ENCODE measurements around the gene TMEM119.
"Not testable (repeated sequence)": the region's sequence is repeated elsewhere in the genome, so short reads cannot be mapped to it uniquely, and the experiment has no call there.

Gene TMEM119

GRCh38 chr12:108634341-108634751 is 36.5 kb upstream of the TMEM119 start:
- DNase-seq = peak; percentile 32

- DNase-seq = no peak
Measured at GRCh38 chr12:108633534-108634248, 35.8 kb upstream of the TMEM119 start, which contains the start of gene SELPLG. Gene SELPLG (minus strand): TSS chr12:108633894. CDS start chr12:108624307, 9,587 bp downstream.

GRCh38 chr12:108633081-108633533 is 35.2 kb upstream of the TMEM119 start:
- no peak for DNase-seq

GRCh38 chr12:108631261-108631660 is 33.4 kb upstream of the TMEM119 start:
- DNase-seq = not testable (repeated sequence)

GRCh38 chr12:108630481-108631207 is 32.8 kb upstream of the TMEM119 start:
- peak; percentile 74 for DNase-seq

- peak; percentile 85 for DNase-seq
Measured at GRCh38 chr12:108629824-108630476, 32.1 kb upstream of the TMEM119 start.

- DNase-seq = no peak
Measured at GRCh38 chr12:108629151-108629550, 31.3 kb upstream of the TMEM119 start.

GRCh38 chr12:108627134-108627920 is 29.4 kb upstream of the TMEM119 start:
- DNase-seq = no peak

- DNase-seq = no peak
Measured at GRCh38 chr12:108625228-108625627, 27.3 kb upstream of the TMEM119 start.

GRCh38 chr12:108623577-108623976 is 25.7 kb upstream of the TMEM119 start:
- DNase-seq = no peak

GRCh38 chr12:108622921-108623514 is 25.1 kb upstream of the TMEM119 start:
- no peak for DNase-seq

GRCh38 chr12:108622421-108622820 is 24.5 kb upstream of the TMEM119 start:
- peak; percentile 63 for DNase-seq

- DNase-seq = no peak
Measured at GRCh38 chr12:108621161-108621560, 23.3 kb upstream of the TMEM119 start.

GRCh38 chr12:108620236-108620879 is 22.5 kb upstream of the TMEM119 start:
- no peak for DNase-seq

GRCh38 chr12:108619369-108620160 is 21.7 kb upstream of the TMEM119 start:
- no peak for DNase-seq

GRCh38 chr12:108618953-108619274 is 21.0 kb upstream of the TMEM119 start:
- DNase-seq = not testable (repeated sequence)

GRCh38 chr12:108618079-108618952 is 20.4 kb upstream of the TMEM119 start:
- DNase-seq = peak; percentile 88

GRCh38 chr12:108616941-108617858 is 19.3 kb upstream of the TMEM119 start:
- no peak for DNase-seq

GRCh38 chr12:108616359-108616758 is 18.5 kb upstream of the TMEM119 start:
- DNase-seq = no peak
